Measurements from ENCODE around the gene PROCR.
"Not testable (repeated sequence)": the region's sequence is repeated elsewhere in the genome, so short reads cannot be mapped to it uniquely, and the experiment has no call there.

Gene PROCR

GRCh38 chr20:35165221-35166185 lies 6.4 kb upstream of the PROCR start:
- DNase-seq (ENCODE audit: low spot score): no peak

DNA sequence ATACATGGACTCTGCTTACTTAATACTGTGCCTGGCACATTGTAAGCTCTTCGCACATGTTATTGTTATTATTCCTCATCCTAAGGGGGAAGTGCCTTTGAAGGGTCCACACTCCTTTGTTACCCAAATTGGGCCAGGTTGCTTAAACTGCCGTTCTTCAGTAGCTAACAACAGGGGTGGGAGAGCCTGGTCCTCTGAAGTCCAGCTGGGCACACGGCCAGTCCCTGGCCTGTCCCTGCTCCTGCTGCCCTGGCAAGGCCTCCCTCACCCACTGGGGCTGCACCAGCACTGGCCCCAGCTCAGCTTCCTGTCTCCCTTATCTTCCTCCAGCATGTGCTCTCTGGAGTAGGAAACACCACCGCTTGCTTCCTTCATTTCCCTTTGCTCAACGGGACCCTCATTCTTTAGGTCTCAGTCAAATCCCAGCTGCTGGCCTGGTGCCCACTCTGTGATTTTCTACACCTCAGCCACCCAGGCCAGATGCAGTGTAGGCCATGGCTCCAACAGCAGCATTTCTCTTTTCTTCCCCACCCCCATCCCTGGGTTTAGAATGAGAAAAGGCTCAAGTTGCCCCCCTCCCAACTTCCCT lies 5.5 kb upstream of the PROCR start:
- DNase-seq (ENCODE audit: low spot score): no peak

- DNase-seq (ENCODE audit: low spot score): no peak
These were observed 4.1 kb upstream of the PROCR start for GRCh38 chr20:35167787-35168186.

- DNase-seq (ENCODE audit: low spot score): not testable (repeated sequence)
These were observed 3.0 kb upstream of the PROCR start for GRCh38 chr20:35168701-35169409.

DNA sequence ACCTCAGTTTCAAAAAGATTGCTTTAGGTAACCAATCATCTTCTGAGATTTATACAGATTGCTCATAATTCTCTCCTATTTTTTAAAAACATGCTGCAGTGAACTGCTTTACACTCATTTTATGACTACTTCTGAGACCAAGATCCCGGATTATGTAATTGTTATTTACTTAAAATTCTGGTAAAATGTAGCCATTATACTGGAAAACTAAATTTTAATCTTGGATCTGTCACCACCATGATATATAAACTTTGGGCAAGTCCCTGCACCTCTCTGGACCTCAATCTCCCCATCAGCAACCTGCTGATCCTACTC lies 477 bp upstream of the PROCR start:
- DNase-seq (ENCODE audit: low spot score): no peak

DNA sequence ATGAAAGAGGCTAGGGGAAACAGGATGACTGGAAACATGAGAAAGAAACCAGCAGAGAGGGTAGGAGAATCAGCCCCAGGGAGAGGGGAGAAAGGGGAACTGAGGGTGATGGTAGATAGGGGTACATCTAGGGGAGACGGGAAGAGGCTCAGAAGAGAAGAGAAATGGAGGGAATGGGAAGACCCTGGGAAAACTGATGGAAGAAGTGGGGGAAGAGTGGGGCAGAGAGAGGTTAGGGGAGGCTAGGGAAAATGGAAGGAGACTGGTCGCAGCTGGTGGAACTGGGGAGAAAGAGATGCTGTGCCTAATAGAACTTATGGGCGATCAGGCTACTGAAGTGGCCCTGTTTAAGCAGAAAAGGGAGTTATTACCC lies 548 bp downstream of the PROCR start:
- no peak for DNase-seq (ENCODE audit: low spot score)

GRCh38 chr20:35173576-35174192 lies 1.8 kb downstream of the PROCR start:
- DNase-seq (ENCODE audit: low spot score): no peak

GRCh38 chr20:35174458-35175216 lies 2.8 kb downstream of the PROCR start:
- no peak for DNase-seq (ENCODE audit: low spot score)

GRCh38 chr20:35176132-35176531 lies 4.3 kb downstream of the PROCR start:
- DNase-seq (ENCODE audit: low spot score): no peak

- DNase-seq (ENCODE audit: low spot score): no peak
These were observed 7.7 kb downstream of the PROCR start for GRCh38 chr20:35179292-35180212.

DNA sequence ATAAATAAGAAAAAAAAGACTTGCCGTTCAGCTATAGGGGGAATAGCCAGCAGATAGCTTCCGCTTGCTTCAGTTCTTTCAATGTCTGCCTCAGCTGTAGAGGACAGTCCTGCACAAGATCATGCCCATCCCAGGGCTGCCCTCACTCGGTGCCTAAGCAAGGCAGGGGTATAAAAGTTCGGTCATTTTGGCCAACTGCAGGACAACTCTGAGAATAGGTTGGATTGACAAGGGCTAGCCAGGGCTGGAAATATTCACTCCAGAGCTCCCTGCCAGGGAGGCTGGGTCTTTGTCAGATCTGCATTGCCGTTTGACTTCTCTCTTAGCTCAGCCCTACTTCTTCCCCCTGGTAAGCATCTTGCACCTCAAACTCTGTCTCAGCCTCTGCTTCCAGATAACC lies 8.4 kb downstream of the PROCR start:
- DNase-seq (ENCODE audit: low spot score): no peak

GRCh38 chr20:35181731-35182130 lies 9.9 kb downstream of the PROCR start:
- no peak for DNase-seq (ENCODE audit: low spot score)

GRCh38 chr20:35186691-35187289 lies 14.9 kb downstream of the PROCR start:
- DNase-seq (ENCODE audit: low spot score): not testable (repeated sequence)

DNA sequence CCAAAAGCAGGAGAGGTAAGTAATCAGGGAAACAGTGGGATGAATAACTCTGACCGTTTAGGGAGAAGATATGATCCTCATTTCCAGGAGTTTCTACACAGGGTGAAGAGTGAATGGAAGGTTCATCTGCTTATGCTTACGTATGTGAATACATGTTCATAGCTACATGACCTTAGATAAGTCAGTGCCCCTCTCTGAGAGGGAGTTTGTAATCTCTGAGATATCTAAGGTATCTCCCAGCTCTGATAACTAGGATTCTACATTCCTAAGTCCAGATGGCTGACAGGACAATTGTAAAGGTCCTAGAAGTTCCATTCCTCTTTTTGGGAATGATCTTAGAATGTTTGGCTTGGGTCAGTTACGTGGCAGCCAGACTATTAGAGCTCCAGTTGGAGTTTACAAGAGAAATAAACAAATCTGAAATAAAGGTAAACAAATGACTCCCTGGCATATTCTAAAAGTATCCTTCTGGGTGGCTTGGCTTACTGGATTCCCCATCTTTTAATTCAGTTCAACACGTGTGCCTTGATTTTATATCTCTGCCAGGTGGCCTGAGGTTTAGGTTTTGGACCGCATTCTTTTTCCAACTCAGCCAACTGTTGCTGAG lies 15.8 kb downstream of the PROCR start:
- DNase-seq (ENCODE audit: low spot score): no peak

- not testable (repeated sequence) for DNase-seq (ENCODE audit: low spot score)
These were observed 17.4 kb downstream of the PROCR start for GRCh38 chr20:35189223-35189622.

DNA sequence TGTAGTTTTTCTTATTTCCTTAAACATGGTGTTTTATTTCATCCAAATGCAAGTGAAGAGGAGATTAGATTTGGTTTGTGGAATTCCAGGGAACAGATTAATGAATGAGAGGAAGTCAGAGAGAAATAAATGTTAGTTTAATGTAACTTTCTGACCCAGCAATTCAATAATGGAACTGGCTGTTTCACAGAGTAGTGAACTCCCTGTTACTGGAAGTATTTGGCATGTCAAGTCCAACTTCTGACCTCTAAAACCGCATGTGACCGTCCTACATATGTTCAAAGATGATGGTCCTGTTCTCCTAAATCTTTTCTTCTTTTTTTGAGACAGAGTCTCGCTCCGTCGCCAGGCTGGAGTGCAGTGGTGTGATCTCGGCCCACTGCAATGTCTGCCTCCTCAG lies 18.7 kb downstream of the PROCR start:
- DNase-seq (ENCODE audit: low spot score): no peak

DNA sequence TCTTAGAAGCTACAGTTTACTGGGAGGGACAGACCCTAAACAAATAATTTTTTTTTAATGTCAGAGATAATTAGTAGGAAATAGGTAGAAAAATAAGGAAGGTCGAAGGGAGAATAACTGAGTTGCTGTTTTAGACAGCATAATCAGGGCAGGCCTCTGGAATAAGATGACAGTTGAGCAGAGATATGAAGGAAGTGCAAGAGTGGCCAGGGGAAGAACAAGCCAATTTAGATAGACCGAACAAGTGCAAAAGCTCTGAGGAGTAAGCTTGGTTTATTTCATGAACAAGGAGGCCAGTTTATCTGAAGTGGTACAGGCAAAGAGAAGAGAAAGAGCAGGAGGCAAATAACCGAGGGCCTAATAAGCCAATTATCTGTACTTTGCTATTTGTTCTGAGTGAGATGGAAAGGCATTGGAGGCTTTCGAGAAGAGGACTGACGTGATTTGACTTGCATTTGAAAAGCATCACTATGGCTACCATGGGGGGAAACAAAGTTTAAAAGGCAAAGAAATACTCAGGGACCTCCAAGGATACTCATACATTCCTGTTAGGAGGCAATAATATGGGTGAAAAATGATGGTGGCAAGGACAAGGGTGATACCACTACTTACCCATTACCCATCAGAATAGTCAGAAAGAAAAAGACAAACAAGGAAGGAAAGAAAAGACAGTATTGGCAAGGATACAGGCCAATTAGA lies 19.7 kb downstream of the PROCR start:
- no peak for DNase-seq (ENCODE audit: low spot score)

- no peak for DNase-seq (ENCODE audit: low spot score)
These were observed 20.4 kb downstream of the PROCR start for GRCh38 chr20:35192118-35192872.
